Caco-2 (cell line): ENCODE data around the gene CDHR2. TPM values are rescaled to one million over a fixed set of nuclear protein-coding genes. Genes with fewer than 3 reads are reported as not detected.

Source experiments
- BruUV-seq: library from RNA; stranded (reverse); fragments of 400-500 nt; replicated peaks from 2 replicates; lab custom pipeline; 2021; lab: Mats Ljungman, UMichigan
- CTCF ChIA-PET: fragments of 300-600 bp; sonication (Branson Sonifier 250); formaldehyde crosslinking; loops from one replicate; lab custom pipeline; 2022; ENCODE audit warnings: antibody characterized with exemption; lab: Charles Lee
- POLR2A ChIA-PET: fragments of 300-600 bp; sonication (Branson Sonifier 250); formaldehyde crosslinking; loops from one replicate; lab custom pipeline; 2022; ENCODE audit warnings: antibody characterized with exemption; lab: Charles Lee
- DNase-seq, 2 experiments: peaks; one replicate each; pipeline versions ENCODE4 v3.0.0 to v3.0.0-alpha.2; 2020 to 2022
- H3K27me3 ChIP-seq: replicated peaks from 2 replicates; pipeline ENCODE4 v1.6.0; 2011; ENCODE audit warnings: low read length; ENCODE audit not compliant: control insufficient read depth, insufficient read depth
- H3K36me3 ChIP-seq: 2 replicates; pipeline ENCODE4 v1.5.1; 2011; ENCODE audit warnings: low read length; ENCODE audit not compliant: control insufficient read depth, insufficient read depth
- H3K4me1 ChIP-seq: fragments of 250-450 bp; sonication (Bioruptor Pico); 2 replicates; pipeline ENCODE4 v1.5.1; 2020; ENCODE audit warnings: mild to moderate bottlenecking
- H3K4me3 ChIP-seq: 2 replicates; pipeline ENCODE4 v1.5.1; 2011; ENCODE audit warnings: low read depth, mild to moderate bottlenecking, control low read depth, low read length
- H3K9me3 ChIP-seq: fragments of 250-450 bp; sonication (Bioruptor Pico); 2 replicates; pipeline ENCODE4 v1.5.1; 2020; ENCODE audit warnings: mild to moderate bottlenecking, moderate library complexity
- H3K27ac Mint-ChIP-seq: one replicate; pipeline ENCODE4 v1.8.0; 2022; ENCODE audit warnings: mixed read lengths; ENCODE audit not compliant: unreplicated experiment
- H3K27me3 Mint-ChIP-seq: one replicate; pipeline ENCODE4 v1.8.0; 2022; ENCODE audit warnings: mixed read lengths; ENCODE audit not compliant: insufficient read depth, unreplicated experiment
- H3K36me3 Mint-ChIP-seq: one replicate; pipeline ENCODE4 v1.8.0; 2022; ENCODE audit warnings: mild to moderate bottlenecking, mixed read lengths; ENCODE audit not compliant: insufficient read depth, unreplicated experiment
- H3K4me1 Mint-ChIP-seq: one replicate; pipeline ENCODE4 v1.8.0; 2022; ENCODE audit warnings: low read depth, mixed read lengths; ENCODE audit not compliant: unreplicated experiment
- H3K4me3 Mint-ChIP-seq: one replicate; pipeline ENCODE4 v1.8.0; 2022; ENCODE audit warnings: mild to moderate bottlenecking, moderate library complexity, mixed read lengths; ENCODE audit not compliant: unreplicated experiment
- H3K9me3 Mint-ChIP-seq: one replicate; pipeline ENCODE4 v1.8.0; 2022; ENCODE audit warnings: mixed read lengths; ENCODE audit not compliant: unreplicated experiment
- intact Hi-C: fragments of 100-400 bp; cut with micrococcal nuclease; formaldehyde crosslinking; loops from one replicate; pipeline ENCODE4 v1.10.0; 2022; ENCODE audit not compliant: unreplicated experiment
- total RNA-seq: library from RNA; stranded (reverse); gene quantifications from 2 replicates; pipeline ENCODE4 v1.2.3, GENCODE V29; 2022
- TF ChIP-seq, protein P1 (sequence below), 2 experiments: fragments of 200-600 bp in 1 of 2; IDR thresholded peaks; 1 replicate in 1 of 2; 2 replicates in 1 of 2; pipeline versions ENCODE4 v1.5.1 to v1.8.0; 2011 to 2022; ENCODE audit warnings: antibody characterized with exemption in 1 of 2, control low read depth in 1 of 2, inconsistent platforms in 1 of 2, low read depth in 1 of 2, low read length in 1 of 2, mild to moderate bottlenecking in 1 of 2, moderate library complexity in 1 of 2; ENCODE audit not compliant: insufficient read depth in 1 of 2, severe bottlenecking in 1 of 2, unreplicated experiment in 1 of 2

CDHR2 gene
- total RNA-seq, 1 experiment from 2014 or later = 0.59 TPM

DNA sequence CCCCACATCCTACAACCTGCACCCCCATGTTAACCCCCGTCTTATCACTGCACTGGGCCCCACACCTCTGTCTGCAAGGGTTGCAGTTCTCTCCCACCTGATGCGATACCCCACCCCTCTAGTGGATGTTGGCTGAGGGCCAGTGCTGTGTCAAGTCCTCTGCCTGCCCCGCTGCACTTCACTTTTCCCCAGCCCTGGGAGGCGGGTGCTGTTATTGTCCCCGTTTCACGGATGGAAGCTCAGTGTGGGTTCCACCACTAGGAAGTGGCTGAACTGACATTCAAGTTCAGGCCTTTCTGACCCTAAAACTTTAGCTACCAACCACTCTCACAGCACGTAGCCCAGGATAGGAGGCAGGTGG is 77.7 kb downstream of the CDHR2 start:
- Histone ChIP-seq H3K36me3 (no peaks in the 10 kb centered on the region), H3K4me3 (no peak overlapping the region), H3K4me1 (peaks cover 7% of the 10 kb centered on the region), H3K27me3 (peaks cover 5% of the 10 kb centered on the region), H3K9me3 (no peaks in the 10 kb centered on the region)
- no peak overlapping the region for H3K27ac Mint-ChIP-seq
- intact Hi-C loops = no loop called here
- H3K36me3 Mint-ChIP-seq = no peaks in the 10 kb centered on the region
- no peak for DNase-seq
- H3K4me3 Mint-ChIP-seq = no peak overlapping the region
- TF ChIP-seq, protein P1, sequence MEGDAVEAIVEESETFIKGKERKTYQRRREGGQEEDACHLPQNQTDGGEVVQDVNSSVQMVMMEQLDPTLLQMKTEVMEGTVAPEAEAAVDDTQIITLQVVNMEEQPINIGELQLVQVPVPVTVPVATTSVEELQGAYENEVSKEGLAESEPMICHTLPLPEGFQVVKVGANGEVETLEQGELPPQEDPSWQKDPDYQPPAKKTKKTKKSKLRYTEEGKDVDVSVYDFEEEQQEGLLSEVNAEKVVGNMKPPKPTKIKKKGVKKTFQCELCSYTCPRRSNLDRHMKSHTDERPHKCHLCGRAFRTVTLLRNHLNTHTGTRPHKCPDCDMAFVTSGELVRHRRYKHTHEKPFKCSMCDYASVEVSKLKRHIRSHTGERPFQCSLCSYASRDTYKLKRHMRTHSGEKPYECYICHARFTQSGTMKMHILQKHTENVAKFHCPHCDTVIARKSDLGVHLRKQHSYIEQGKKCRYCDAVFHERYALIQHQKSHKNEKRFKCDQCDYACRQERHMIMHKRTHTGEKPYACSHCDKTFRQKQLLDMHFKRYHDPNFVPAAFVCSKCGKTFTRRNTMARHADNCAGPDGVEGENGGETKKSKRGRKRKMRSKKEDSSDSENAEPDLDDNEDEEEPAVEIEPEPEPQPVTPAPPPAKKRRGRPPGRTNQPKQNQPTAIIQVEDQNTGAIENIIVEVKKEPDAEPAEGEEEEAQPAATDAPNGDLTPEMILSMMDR (IDR thresholded peaks at IDR 0.05; ENCODE audit: insufficient read depth in 1 of 2, low read depth in 1 of 2, low read length in 1 of 2, severe bottlenecking in 1 of 2, unreplicated experiment in 1 of 2) = no peak
- CTCF ChIA-PET = no interaction called here
- BruUV-seq = no TSS peak
- POLR2A ChIA-PET = no interaction called here
- no peaks in the 10 kb centered on the region for H3K9me3 Mint-ChIP-seq
- H3K4me1 Mint-ChIP-seq = no peaks in the 10 kb centered on the region
- H3K27me3 Mint-ChIP-seq = peaks cover 36% of the 10 kb centered on the region

- Mint-ChIP-seq H3K27me3 (peaks cover 33% of the 10 kb centered on the region), H3K4me1 (no peaks in the 10 kb centered on the region), H3K4me3 (peak overlapping the region; percentile 5), H3K9me3 (no peaks in the 10 kb centered on the region), H3K27ac (no peak overlapping the region), H3K36me3 (no peaks in the 10 kb centered on the region)
- POLR2A ChIA-PET = no interaction called here
- DNase-seq = no peak
- BruUV-seq = no TSS peak
- peaks cover 5% of the 10 kb centered on the region for H3K27me3 ChIP-seq
- H3K4me3 ChIP-seq = no peak overlapping the region
- H3K9me3 ChIP-seq = no peaks in the 10 kb centered on the region
- no peaks in the 10 kb centered on the region for H3K36me3 ChIP-seq
- CTCF ChIA-PET = no interaction called here
- TF ChIP-seq, protein P1 (IDR thresholded peaks at IDR 0.05; ENCODE audit: insufficient read depth in 1 of 2, low read depth in 1 of 2, low read length in 1 of 2, severe bottlenecking in 1 of 2, unreplicated experiment in 1 of 2) = no peak
- intact Hi-C loops = no loop called here
- H3K4me1 ChIP-seq = peaks cover 7% of the 10 kb centered on the region
These were observed 78.4 kb downstream of the CDHR2 start for GRCh38 chr5:176627582-176627981.

- peaks cover 7% of the 10 kb centered on the region for H3K4me1 ChIP-seq
- no peaks in the 10 kb centered on the region for H3K36me3 ChIP-seq
- intact Hi-C loops = no loop called here
- Mint-ChIP-seq H3K9me3 (no peaks in the 10 kb centered on the region), H3K27me3 (peaks cover 35% of the 10 kb centered on the region), H3K4me1 (no peaks in the 10 kb centered on the region), H3K27ac (no peak overlapping the region), H3K4me3 (no peak overlapping the region), H3K36me3 (no peaks in the 10 kb centered on the region)
- TF ChIP-seq, protein P1 (IDR thresholded peaks at IDR 0.05; ENCODE audit: insufficient read depth in 1 of 2, low read depth in 1 of 2, low read length in 1 of 2, severe bottlenecking in 1 of 2, unreplicated experiment in 1 of 2) = no peak
- POLR2A ChIA-PET = no interaction called here
- peaks cover 5% of the 10 kb centered on the region for H3K27me3 ChIP-seq
- H3K9me3 ChIP-seq = no peaks in the 10 kb centered on the region
- DNase-seq = no peak
- no peak overlapping the region for H3K4me3 ChIP-seq
- BruUV-seq = no TSS peak
- CTCF ChIA-PET = no interaction called here
These were observed 79.5 kb downstream of the CDHR2 start for GRCh38 chr5:176628406-176629228.
